HL-60 (cell line): Measurements from ENCODE around the gene MYBPC1.

ENCODE experiments used
- DNase-seq, 2 experiments: peaks; one replicate each; pipeline ENCODE4 v3.0.0-alpha.2; 2010 to 2020; ENCODE audit warnings: low read depth in 1 of 2, low spot score in 1 of 2
- H3K27ac ChIP-seq: fragments of 250-450 bp; sonication (Bioruptor Pico); replicated peaks from 2 replicates; pipeline ENCODE4 v1.5.1; 2020; ENCODE audit warnings: mild to moderate bottlenecking, moderate library complexity
- H3K27me3 ChIP-seq: fragments of 250-450 bp; sonication (Bioruptor Pico); 2 replicates; pipeline ENCODE4 v1.5.1; 2021; ENCODE audit warnings: mild to moderate bottlenecking, moderate library complexity; ENCODE audit not compliant: insufficient read depth, poor library complexity, severe bottlenecking
- H3K4me3 ChIP-seq: replicated peaks from 2 replicates; pipeline ENCODE4 v1.5.1; 2011; ENCODE audit warnings: mild to moderate bottlenecking, control low read depth, low read length; ENCODE audit not compliant: insufficient read depth
- GABPA ChIP-seq: IDR thresholded peaks from 2 replicates; pipeline ENCODE4 v1.6.1; 2012; ENCODE audit warnings: low read depth
- POLR2AphosphoS5 ChIP-seq: IDR thresholded peaks from 2 replicates; pipeline ENCODE4 v1.6.1; 2012; ENCODE audit warnings: low read depth
- SPI1 ChIP-seq: IDR thresholded peaks from 2 replicates; pipeline ENCODE4 v1.6.1; 2012; ENCODE audit warnings: low read depth, mild to moderate bottlenecking, borderline replicate concordance
- TF ChIP-seq, protein P1 (sequence below): IDR thresholded peaks from 2 replicates; pipeline ENCODE4 v1.6.1; 2012; ENCODE audit warnings: low read depth; ENCODE audit not compliant: insufficient replicate concordance
- TF ChIP-seq, protein P2 (sequence below): IDR thresholded peaks from one replicate; pipeline ENCODE4 v1.5.1; 2011; ENCODE audit warnings: low read length, control low read depth, inconsistent platforms; ENCODE audit not compliant: insufficient read depth

Gene MYBPC1

GRCh38 chr12:101591781-101592180 is 3.0 kb upstream of the MYBPC1 start:
- no peak for TF ChIP-seq POLR2AphosphoS5
- TF ChIP-seq, protein P1, sequence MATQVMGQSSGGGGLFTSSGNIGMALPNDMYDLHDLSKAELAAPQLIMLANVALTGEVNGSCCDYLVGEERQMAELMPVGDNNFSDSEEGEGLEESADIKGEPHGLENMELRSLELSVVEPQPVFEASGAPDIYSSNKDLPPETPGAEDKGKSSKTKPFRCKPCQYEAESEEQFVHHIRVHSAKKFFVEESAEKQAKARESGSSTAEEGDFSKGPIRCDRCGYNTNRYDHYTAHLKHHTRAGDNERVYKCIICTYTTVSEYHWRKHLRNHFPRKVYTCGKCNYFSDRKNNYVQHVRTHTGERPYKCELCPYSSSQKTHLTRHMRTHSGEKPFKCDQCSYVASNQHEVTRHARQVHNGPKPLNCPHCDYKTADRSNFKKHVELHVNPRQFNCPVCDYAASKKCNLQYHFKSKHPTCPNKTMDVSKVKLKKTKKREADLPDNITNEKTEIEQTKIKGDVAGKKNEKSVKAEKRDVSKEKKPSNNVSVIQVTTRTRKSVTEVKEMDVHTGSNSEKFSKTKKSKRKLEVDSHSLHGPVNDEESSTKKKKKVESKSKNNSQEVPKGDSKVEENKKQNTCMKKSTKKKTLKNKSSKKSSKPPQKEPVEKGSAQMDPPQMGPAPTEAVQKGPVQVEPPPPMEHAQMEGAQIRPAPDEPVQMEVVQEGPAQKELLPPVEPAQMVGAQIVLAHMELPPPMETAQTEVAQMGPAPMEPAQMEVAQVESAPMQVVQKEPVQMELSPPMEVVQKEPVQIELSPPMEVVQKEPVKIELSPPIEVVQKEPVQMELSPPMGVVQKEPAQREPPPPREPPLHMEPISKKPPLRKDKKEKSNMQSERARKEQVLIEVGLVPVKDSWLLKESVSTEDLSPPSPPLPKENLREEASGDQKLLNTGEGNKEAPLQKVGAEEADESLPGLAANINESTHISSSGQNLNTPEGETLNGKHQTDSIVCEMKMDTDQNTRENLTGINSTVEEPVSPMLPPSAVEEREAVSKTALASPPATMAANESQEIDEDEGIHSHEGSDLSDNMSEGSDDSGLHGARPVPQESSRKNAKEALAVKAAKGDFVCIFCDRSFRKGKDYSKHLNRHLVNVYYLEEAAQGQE, result no peak
- TF ChIP-seq SPI1, result no peak
- TF ChIP-seq GABPA, result no peak
- TF ChIP-seq, protein P2, sequence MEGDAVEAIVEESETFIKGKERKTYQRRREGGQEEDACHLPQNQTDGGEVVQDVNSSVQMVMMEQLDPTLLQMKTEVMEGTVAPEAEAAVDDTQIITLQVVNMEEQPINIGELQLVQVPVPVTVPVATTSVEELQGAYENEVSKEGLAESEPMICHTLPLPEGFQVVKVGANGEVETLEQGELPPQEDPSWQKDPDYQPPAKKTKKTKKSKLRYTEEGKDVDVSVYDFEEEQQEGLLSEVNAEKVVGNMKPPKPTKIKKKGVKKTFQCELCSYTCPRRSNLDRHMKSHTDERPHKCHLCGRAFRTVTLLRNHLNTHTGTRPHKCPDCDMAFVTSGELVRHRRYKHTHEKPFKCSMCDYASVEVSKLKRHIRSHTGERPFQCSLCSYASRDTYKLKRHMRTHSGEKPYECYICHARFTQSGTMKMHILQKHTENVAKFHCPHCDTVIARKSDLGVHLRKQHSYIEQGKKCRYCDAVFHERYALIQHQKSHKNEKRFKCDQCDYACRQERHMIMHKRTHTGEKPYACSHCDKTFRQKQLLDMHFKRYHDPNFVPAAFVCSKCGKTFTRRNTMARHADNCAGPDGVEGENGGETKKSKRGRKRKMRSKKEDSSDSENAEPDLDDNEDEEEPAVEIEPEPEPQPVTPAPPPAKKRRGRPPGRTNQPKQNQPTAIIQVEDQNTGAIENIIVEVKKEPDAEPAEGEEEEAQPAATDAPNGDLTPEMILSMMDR, result no peak
- DNase-seq, result no peak
- no peak overlapping the region for H3K27ac ChIP-seq
- no peaks in the 10 kb centered on the region for H3K27me3 ChIP-seq
- H3K4me3 ChIP-seq, result no peak overlapping the region

GRCh38 chr12:101592448-101592847 is 2.3 kb upstream of the MYBPC1 start:
- TF ChIP-seq SPI1 (no peak), GABPA (no peak), POLR2AphosphoS5 (no peak)
- TF ChIP-seq, protein P2, result no peak
- TF ChIP-seq, protein P1, result no peak
- DNase-seq, result no peak
- Histone ChIP-seq H3K4me3 (no peak overlapping the region), H3K27ac (no peak overlapping the region), H3K27me3 (no peaks in the 10 kb centered on the region)

GRCh38 chr12:101592921-101593320 is 1.9 kb upstream of the MYBPC1 start:
- no peaks in the 10 kb centered on the region for H3K27me3 ChIP-seq
- H3K4me3 ChIP-seq, result no peak overlapping the region
- H3K27ac ChIP-seq, result no peak overlapping the region
- TF ChIP-seq POLR2AphosphoS5, result no peak
- TF ChIP-seq, protein P2, result no peak
- TF ChIP-seq, protein P1, result no peak
- no peak for TF ChIP-seq SPI1
- TF ChIP-seq GABPA, result no peak
- DNase-seq, result no peak
